Measurements from ENCODE around the gene AKTIP. TPM values are rescaled to one million over a fixed set of nuclear protein-coding genes. Genes with fewer than 3 reads are reported as not detected.
"Not testable (repeated sequence)": the region's sequence is repeated elsewhere in the genome, so short reads cannot be mapped to it uniquely, and the experiment has no call there.

Gene AKTIP
- total and polyA plus RNA-seq, 8 donors: 8.7 to 18.6 (median 13.2) TPM

DNA sequence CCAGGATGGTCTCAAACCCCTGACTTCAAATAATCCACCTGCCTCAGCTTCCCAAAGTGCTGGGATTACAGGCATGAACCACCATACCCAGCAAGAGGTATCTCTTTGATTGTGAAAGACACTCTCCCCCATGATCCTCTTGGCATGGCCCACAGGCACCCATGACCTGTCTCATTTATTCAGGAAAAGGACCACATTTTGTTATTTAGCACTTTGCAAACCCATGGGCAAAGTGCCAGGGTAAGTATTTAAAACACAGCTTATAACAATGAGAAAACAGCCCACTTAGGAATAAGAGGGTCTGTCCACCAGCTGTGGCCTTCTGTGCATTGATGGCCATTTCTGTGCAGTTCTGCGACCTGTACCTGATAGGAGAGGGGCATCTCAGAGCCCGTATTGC is 12.8 kb upstream of the AKTIP start:
- ATAC-seq: no peak
- H3K27me3 ChIP-seq: no peaks in the 10 kb centered on the region
- no peaks in the 10 kb centered on the region for H3K36me3 ChIP-seq
- no peak for DNase-seq
- no peak overlapping the region for H3K4me3 ChIP-seq
- 86 to 87% methylated on average over 2 of the region's 2 CpGs for WGBS, 2 donors
- intact Hi-C loops (cut with DNase I): no loop called here
- FAIRE-seq: no peak
- TF ChIP-seq, protein P1, sequence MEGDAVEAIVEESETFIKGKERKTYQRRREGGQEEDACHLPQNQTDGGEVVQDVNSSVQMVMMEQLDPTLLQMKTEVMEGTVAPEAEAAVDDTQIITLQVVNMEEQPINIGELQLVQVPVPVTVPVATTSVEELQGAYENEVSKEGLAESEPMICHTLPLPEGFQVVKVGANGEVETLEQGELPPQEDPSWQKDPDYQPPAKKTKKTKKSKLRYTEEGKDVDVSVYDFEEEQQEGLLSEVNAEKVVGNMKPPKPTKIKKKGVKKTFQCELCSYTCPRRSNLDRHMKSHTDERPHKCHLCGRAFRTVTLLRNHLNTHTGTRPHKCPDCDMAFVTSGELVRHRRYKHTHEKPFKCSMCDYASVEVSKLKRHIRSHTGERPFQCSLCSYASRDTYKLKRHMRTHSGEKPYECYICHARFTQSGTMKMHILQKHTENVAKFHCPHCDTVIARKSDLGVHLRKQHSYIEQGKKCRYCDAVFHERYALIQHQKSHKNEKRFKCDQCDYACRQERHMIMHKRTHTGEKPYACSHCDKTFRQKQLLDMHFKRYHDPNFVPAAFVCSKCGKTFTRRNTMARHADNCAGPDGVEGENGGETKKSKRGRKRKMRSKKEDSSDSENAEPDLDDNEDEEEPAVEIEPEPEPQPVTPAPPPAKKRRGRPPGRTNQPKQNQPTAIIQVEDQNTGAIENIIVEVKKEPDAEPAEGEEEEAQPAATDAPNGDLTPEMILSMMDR (IDR thresholded peaks at IDR 0.05): no peak
- no peak overlapping the region for H3K27ac ChIP-seq
- no peaks in the 10 kb centered on the region for H3K9me3 ChIP-seq
- H3K4me1 ChIP-seq: peaks cover 12 to 13% (median 12%) of the 10 kb centered on the region in 3 donors

- Histone ChIP-seq H3K27ac (no peak overlapping the region), H3K36me3 (no peaks in the 10 kb centered on the region), H3K4me1 (peaks cover 15 to 16% (median 15%) of the 10 kb centered on the region in 3 donors), H3K27me3 (no peaks in the 10 kb centered on the region), H3K9me3 (no peaks in the 10 kb centered on the region), H3K4me3 (no peak overlapping the region)
- ATAC-seq (no peak), DNase-seq (no peak), FAIRE-seq (no peak)
- TF ChIP-seq, protein P1 (IDR thresholded peaks at IDR 0.05): no peak
- WGBS, 2 donors: 87 to 88% methylated on average over 6 of the region's 6 CpGs
- intact Hi-C loops (cut with DNase I): no loop called here
Observed at GRCh38 chr16:53515259-53515658, 12.2 kb upstream of the AKTIP start.

GRCh38 chr16:53512795-53513194 is 9.8 kb upstream of the AKTIP start:
- H3K9me3 ChIP-seq; ATAC-seq; H3K27ac ChIP-seq; DNase-seq; FAIRE-seq; intact Hi-C loops (cut with DNase I); H3K27me3 ChIP-seq; H3K4me3 ChIP-seq; H3K36me3 ChIP-seq: not testable (repeated sequence)
- H3K4me1 ChIP-seq: peaks cover 15 to 16% (median 15%) of the 10 kb centered on the region in 3 donors
- WGBS, 2 donors: 87 to 91% methylated on average over 1 of the region's 1 CpG

GRCh38 chr16:53511403-53512280 is 8.6 kb upstream of the AKTIP start:
- Histone ChIP-seq H3K4me1 (peaks cover 15 to 16% (median 15%) of the 10 kb centered on the region in 3 donors), H3K4me3 (no peak overlapping the region), H3K9me3 (no peaks in the 10 kb centered on the region), H3K27ac (peak overlapping the region; percentile 8 to 77 (median 57)), H3K27me3 (no peaks in the 10 kb centered on the region), H3K36me3 (no peaks in the 10 kb centered on the region)
- DNase-seq: peak in 5 of 6 donors; percentile 45 to 75 (median 64)
- WGBS, 2 donors: 41 to 42% methylated on average over 12 of the region's 12 CpGs
- TF ChIP-seq, protein P1 (IDR thresholded peaks at IDR 0.05): peak in 1 of 4 donors; percentile 7
- peak; percentile 85 to 92 (median 91) for ATAC-seq
- FAIRE-seq: no peak
- intact Hi-C loops (cut with DNase I): no loop called here

- peak overlapping the region; percentile 8 to 77 (median 44) for H3K27ac ChIP-seq
- no peaks in the 10 kb centered on the region for H3K36me3 ChIP-seq
- FAIRE-seq (no peak), DNase-seq (no peak), ATAC-seq (no peak)
- no peak overlapping the region for H3K4me3 ChIP-seq
- H3K27me3 ChIP-seq: no peaks in the 10 kb centered on the region
- H3K4me1 ChIP-seq: peaks cover 15 to 16% (median 15%) of the 10 kb centered on the region in 3 donors
- no peaks in the 10 kb centered on the region for H3K9me3 ChIP-seq
- intact Hi-C loops (cut with DNase I): no loop called here
- TF ChIP-seq, protein P1 (IDR thresholded peaks at IDR 0.05): no peak
- 70 to 72% methylated on average over 6 of the region's 6 CpGs for WGBS, 2 donors
Observed at GRCh38 chr16:53511084-53511402, 8.0 kb upstream of the AKTIP start.

All from pancreas (tissue), 10 donors.